Fibroblast of upper back skin (primary cell): ENCODE results near the gene TSR3.

Source experiments
- DNase-seq: peaks from one replicate; pipeline ENCODE4 v3.0.0-alpha.2; 2013

Gene TSR3

GRCh38 chr16:1351582-1352362, at the start of gene TSR3, which contains the start of gene GNPTG:
Gene TSR3, minus strand, starts transcription at chr16:1351878. Its CDS starts 74 bp downstream, at chr16:1351804.
Gene GNPTG, plus strand, starts transcription at chr16:1351931. Its CDS starts 35 bp downstream, at chr16:1351966.
- DNase-seq: peak; percentile 86

- no peak for DNase-seq
Observed at GRCh38 chr16:1401061-1401757, 49.5 kb upstream of the TSR3 start.

GRCh38 chr16:1398826-1399581, 47.3 kb upstream of the TSR3 start:
- DNase-seq: no peak

GRCh38 chr16:1398351-1398750, 46.7 kb upstream of the TSR3 start:
- DNase-seq: no peak

- DNase-seq: no peak
Observed at GRCh38 chr16:1397779-1398178, 46.1 kb upstream of the TSR3 start.

GRCh38 chr16:1395444-1396031, 43.9 kb upstream of the TSR3 start:
- DNase-seq: no peak

GRCh38 chr16:1394367-1394951, 42.8 kb upstream of the TSR3 start:
- no peak for DNase-seq

GRCh38 chr16:1393613-1394176, 42.0 kb upstream of the TSR3 start:
- no peak for DNase-seq

- no peak for DNase-seq
Observed at GRCh38 chr16:1392826-1393225, 41.1 kb upstream of the TSR3 start.

GRCh38 chr16:1390239-1390779, 38.6 kb upstream of the TSR3 start:
- no peak for DNase-seq

GRCh38 chr16:1389762-1390161, 38.1 kb upstream of the TSR3 start:
- DNase-seq: no peak

GRCh38 chr16:1387331-1387730, 35.7 kb upstream of the TSR3 start:
- no peak for DNase-seq

- DNase-seq: no peak
Observed at GRCh38 chr16:1385232-1385631, 33.6 kb upstream of the TSR3 start.

GRCh38 chr16:1383556-1383955, 31.9 kb upstream of the TSR3 start:
- DNase-seq: no peak

- DNase-seq: no peak
Observed at GRCh38 chr16:1381612-1382406, 30.1 kb upstream of the TSR3 start.

GRCh38 chr16:1380195-1380594, 28.5 kb upstream of the TSR3 start:
- DNase-seq: no peak

GRCh38 chr16:1379304-1380076, 27.8 kb upstream of the TSR3 start:
- peak; percentile 51 for DNase-seq

- peak; percentile 53 for DNase-seq
Observed at GRCh38 chr16:1378804-1379303, 27.2 kb upstream of the TSR3 start.

- DNase-seq: no peak
Observed at GRCh38 chr16:1378087-1378803, 26.6 kb upstream of the TSR3 start.
